Measurements from ENCODE around the gene HDAC8. TPM values are rescaled to one million over a fixed set of nuclear protein-coding genes. Genes with fewer than 3 reads are reported as not detected.

Gene HDAC8
- polyA plus RNA-seq, 1 donor from 2014 or later: 54.0 TPM

- Histone ChIP-seq H3K9me2 (ENCODE audit: insufficient read depth, low read length) (no peaks in the 10 kb centered on the region), H2AFZ (ENCODE audit: low read depth, low read length) (no peak overlapping the region), H3K4me3 (ENCODE audit: low read length) (peak overlapping the region; percentile 76), H3K79me2 (replicated peaks; ENCODE audit: insufficient read depth, low read length) (no peaks in the 10 kb centered on the region), H3K36me3 (ENCODE audit: insufficient read depth, low read length) (no peaks in the 10 kb centered on the region), H3K4me2 (ENCODE audit: low read length) (no peak overlapping the region), H4K20me1 (ENCODE audit: insufficient read depth) (no peaks in the 10 kb centered on the region), H3K9me3 (ENCODE audit: low read length) (no peaks in the 10 kb centered on the region), H3F3A (ENCODE audit: insufficient read depth, low read length, poor library complexity, severe bottlenecking) (no peaks in the 10 kb centered on the region), H3K27ac (ENCODE audit: low read length) (no peak overlapping the region), H3K27me3 (ENCODE audit: insufficient read depth, low read depth, low read length) (no peaks in the 10 kb centered on the region), H3K9ac (ENCODE audit: low read length) (no peak overlapping the region)
- no peak for TF ChIP-seq TAF1 (IDR thresholded peaks at IDR 0.05; ENCODE audit: low read depth)
- TF ChIP-seq REST (IDR thresholded peaks at IDR 0.05; ENCODE audit: borderline replicate concordance): no peak
- no peak for TF ChIP-seq RAD21 (conservative IDR thresholded peaks at IDR 0.05)
- no peak for TF ChIP-seq EZH2 (IDR thresholded peaks at IDR 0.05; ENCODE audit: borderline replicate concordance, insufficient read depth, low read length, poor library complexity, severe bottlenecking)
- no peak for TF ChIP-seq EP300 (conservative IDR thresholded peaks at IDR 0.05; ENCODE audit: poor library complexity, severe bottlenecking)
- TF ChIP-seq CTCF (IDR thresholded peaks at IDR 0.05; ENCODE audit: poor library complexity, severe bottlenecking): no peak
- no peak for TF ChIP-seq SMC3 (conservative IDR thresholded peaks at IDR 0.05; ENCODE audit: poor library complexity)
- no peak for TF ChIP-seq MXI1 (conservative IDR thresholded peaks at IDR 0.05; ENCODE audit: poor library complexity, severe bottlenecking)
- no peak for TF ChIP-seq POLR2AphosphoS5 (IDR thresholded peaks at IDR 0.05)
Measured at GRCh38 chrX:72573158-72573511, 492 bp upstream of the HDAC8 start.

GRCh38 chrX:72569786-72570185 is 2.9 kb downstream of the HDAC8 start:
- Histone ChIP-seq H3K79me2 (replicated peaks; ENCODE audit: insufficient read depth, low read length) (no peaks in the 10 kb centered on the region), H3K4me3 (ENCODE audit: low read length) (no peak overlapping the region), H4K20me1 (ENCODE audit: insufficient read depth) (no peaks in the 10 kb centered on the region), H3K4me2 (ENCODE audit: low read length) (no peak overlapping the region), H3K27me3 (ENCODE audit: insufficient read depth, low read depth, low read length) (no peaks in the 10 kb centered on the region), H3K27ac (ENCODE audit: low read length) (no peak overlapping the region), H3K9me2 (ENCODE audit: insufficient read depth, low read length) (no peaks in the 10 kb centered on the region), H3F3A (ENCODE audit: insufficient read depth, low read length, poor library complexity, severe bottlenecking) (no peaks in the 10 kb centered on the region), H2AFZ (ENCODE audit: low read depth, low read length) (no peak overlapping the region), H3K9me3 (ENCODE audit: low read length) (no peaks in the 10 kb centered on the region), H3K36me3 (ENCODE audit: insufficient read depth, low read length) (no peaks in the 10 kb centered on the region), H3K9ac (ENCODE audit: low read length) (no peak overlapping the region)
- no peak for TF ChIP-seq MXI1 (conservative IDR thresholded peaks at IDR 0.05; ENCODE audit: poor library complexity, severe bottlenecking)
- no peak for TF ChIP-seq CTCF (IDR thresholded peaks at IDR 0.05; ENCODE audit: poor library complexity, severe bottlenecking)
- TF ChIP-seq POLR2AphosphoS5 (IDR thresholded peaks at IDR 0.05): no peak
- no peak for TF ChIP-seq EZH2 (IDR thresholded peaks at IDR 0.05; ENCODE audit: borderline replicate concordance, insufficient read depth, low read length, poor library complexity, severe bottlenecking)
- no peak for TF ChIP-seq SMC3 (conservative IDR thresholded peaks at IDR 0.05; ENCODE audit: poor library complexity)
- TF ChIP-seq RAD21 (conservative IDR thresholded peaks at IDR 0.05): no peak
- no peak for TF ChIP-seq REST (IDR thresholded peaks at IDR 0.05; ENCODE audit: borderline replicate concordance)
- no peak for TF ChIP-seq EP300 (conservative IDR thresholded peaks at IDR 0.05; ENCODE audit: poor library complexity, severe bottlenecking)
- TF ChIP-seq TAF1 (IDR thresholded peaks at IDR 0.05; ENCODE audit: low read depth): no peak

Data from neural cell (in vitro differentiated cells).